NCI-H2171 treated with DMSO at 0.1 percent for 48 hours (cell line): ENCODE results near the gene ART5.
"Not testable (repeated sequence)": the region's sequence is repeated elsewhere in the genome, so short reads cannot be mapped to it uniquely, and the experiment has no call there.

ENCODE experiments used
- DNase-seq: peaks from one replicate; lab custom pipeline; 2025; lab: John Stamatoyannopoulos, UW

The ART5 gene

DNA sequence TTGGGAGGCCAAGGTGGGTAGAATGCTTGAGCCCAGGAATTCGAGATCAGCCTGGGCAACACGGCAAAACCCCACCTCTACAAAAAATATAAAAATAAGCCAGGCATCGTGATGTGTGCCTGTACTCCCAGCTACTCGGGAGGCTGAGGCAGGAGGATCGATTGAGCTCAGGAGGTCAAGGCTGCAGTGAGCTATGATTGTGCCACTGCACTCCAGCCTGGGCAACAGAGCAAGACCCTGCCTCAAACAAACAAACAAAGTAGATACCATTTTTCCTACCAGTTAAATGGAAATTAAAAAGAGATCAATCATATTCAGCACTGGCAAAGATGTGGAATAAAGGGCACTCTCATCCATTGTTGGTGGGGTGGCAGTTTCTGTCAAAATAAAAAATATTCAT lies 15.5 kb upstream of the ART5 start:
- DNase-seq = not testable (repeated sequence)

DNA sequence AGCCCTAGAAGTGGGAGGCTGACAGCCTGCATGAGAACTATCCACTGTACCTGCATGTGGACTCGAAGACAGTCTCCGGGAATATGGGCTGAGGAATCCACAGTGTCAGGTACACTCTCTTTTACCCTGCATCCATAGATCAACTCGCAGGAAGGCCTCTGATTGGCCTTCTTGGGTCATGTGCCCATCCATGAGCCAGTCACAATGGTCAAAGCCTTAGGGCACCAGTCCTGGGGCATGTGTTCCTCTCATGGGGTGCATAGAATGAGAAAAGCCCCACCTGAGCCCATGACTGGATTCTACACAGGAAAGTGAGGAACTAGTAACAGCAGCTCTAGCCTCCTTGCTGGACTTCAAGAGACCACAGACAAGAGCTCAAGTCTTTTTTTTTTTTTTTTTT lies 13.8 kb upstream of the ART5 start:
- DNase-seq = no peak

DNA sequence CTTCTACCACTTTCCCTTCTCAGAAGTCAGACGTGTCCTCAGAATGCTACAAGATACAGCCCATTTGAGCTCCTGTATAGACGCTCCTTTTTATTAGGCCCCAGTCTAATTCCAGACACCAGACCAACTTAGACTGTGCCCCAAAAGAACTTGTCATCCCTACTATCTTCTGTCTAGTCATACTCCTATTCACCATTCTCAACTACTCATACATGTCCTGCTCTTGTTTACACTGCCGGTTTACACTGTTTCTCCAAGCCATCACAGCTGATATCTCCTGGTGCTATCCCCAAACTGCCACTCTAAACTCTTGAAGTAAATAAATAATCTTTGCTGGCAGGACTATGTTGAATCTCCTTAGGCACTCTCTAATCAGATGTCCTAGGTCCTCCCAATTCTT lies 10.7 kb upstream of the ART5 start:
- not testable (repeated sequence) for DNase-seq

- DNase-seq = not testable (repeated sequence)
Measured at GRCh38 chr11:3649374-3649773, 7.6 kb upstream of the ART5 start.

DNA sequence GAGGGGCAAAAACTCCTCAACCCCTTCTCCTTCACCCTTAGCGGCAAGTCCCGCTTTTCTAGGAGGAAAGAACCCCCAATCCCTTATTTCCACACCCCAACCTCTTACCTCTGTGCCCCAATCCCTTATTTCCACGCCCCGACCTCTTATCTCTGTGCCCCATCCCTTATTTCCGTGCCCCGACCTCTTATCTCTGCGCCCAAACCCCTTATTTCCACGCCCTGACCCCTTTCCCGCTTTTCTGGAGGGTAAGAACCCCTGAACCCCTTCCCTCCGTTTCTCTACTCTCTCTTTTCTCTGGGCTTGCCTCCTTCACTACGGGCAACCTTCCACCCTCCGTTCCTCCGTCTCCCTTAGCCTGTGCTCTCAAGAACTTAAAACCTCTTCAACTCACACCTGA lies 7.1 kb upstream of the ART5 start:
- DNase-seq = not testable (repeated sequence)

GRCh38 chr11:3645552-3645951 lies 3.8 kb upstream of the ART5 start:
- DNase-seq = no peak

DNA sequence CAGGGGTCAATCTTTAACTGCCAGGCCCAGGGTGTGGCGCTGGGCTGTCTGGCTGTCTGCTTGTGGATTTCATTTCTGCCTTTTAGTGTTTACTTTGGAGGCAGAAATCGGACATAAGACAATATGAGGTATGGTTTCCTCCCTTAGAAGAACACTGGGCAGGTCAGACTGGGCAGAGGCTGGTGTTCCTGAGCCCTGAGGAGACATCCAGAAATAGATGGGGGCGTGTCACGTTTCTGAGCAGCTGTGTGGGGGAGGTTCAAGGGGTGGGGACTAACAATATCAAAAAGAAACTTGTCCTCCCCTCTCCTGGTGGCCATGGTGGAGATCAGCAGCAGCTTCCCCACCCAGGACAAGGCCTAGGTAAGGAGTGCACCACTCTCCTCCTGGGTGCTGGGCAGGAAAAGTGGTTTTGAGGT lies 3.0 kb upstream of the ART5 start, which contains the start of gene ART1:
Gene ART1, plus strand, starts transcription at position 312 of the 419 bp plus-strand sequence. CDS start 14,086 bp downstream, outside the sequence.
- DNase-seq = no peak

DNA sequence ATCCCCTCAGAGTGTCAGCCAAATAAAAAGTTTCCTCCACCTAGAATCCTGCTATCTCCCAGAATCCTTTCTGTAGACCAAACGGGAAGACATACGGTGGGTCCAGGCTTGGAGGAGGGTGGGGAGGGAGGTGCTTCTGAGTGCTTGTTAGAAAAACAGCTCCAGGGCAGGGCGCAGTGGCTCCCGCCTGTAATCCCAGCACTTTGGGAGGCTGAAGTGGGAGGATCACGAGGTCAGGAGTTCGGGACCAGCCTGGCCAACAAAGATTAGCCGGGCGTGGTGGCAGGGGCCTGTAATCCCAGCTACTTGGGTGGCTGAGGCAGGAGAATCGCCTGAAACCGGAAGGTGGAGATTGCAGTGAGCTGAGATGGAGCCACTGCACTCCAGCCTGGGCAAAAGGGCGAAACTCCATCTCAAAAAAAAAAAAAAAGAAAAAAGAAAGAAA lies 1.3 kb upstream of the ART5 start:
- DNase-seq = not testable (repeated sequence)

DNA sequence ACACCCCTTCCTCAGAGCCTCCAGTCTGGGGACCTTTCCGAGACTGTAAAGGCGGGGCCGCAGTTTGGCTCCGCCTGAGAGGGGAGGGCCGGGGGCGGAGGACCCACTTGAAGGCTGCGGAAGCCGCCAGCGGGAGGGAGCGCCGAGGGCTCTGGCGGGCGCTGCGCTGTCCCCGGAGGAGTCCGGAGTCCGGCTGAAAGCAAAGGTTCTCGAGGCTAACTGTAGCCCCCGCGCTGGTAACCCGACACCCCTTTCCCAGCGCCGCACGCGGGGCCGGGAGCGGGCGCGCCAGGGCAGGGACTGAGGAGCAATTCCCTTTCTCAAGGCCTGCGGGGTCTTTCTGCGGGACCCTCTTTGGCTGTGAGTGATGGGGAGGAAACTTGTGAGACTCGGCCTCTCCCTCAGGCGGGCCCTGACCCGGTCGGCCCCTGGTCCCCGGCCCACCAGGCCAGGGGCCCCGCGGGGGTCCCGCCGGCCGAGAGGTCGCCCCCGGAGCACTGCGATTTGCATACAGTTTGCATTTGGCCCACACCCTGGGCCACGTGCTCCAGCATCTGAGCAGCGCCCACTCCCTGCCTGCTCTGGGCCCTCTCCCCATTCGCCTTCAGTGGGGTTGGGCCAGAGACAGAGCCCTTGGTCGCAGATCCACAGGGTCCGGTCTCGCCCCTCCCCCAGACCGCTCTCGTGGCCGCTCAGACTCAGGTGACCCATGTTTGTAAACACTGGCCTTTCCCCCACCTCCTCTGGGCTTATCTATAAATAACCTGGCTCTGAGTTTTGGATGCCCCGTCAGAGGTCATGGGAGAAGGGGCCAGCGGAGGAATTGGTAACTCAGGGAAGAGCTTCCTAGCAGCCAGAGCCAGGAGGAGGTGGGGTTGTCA lies 519 bp upstream of the ART5 start:
- DNase-seq = peak; percentile 34

GRCh38 chr11:3641191-3641590 lies 601 bp downstream of the ART5 start:
- no peak for DNase-seq

- no peak for DNase-seq
Measured at GRCh38 chr11:3639841-3640240, 2.0 kb downstream of the ART5 start.

DNA sequence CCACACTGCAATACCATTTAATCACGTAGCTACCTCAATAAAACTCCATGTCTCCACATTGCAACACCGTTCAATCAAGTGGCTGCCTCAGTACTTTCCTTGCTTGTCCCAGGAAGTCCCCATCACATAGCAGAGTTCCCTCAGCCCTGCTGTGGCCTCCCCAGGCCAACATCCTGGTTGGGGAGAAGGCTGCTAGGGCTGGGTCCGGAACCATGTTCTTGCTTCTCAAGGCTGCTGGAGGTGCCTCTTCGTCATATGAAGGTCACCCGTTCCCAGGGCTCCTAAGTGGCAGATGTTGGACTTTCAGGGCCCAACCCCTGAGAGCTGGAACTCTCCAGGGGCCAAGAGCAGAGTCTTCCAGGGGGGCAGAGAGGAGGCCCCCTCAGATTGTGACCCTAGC lies 3.3 kb downstream of the ART5 start:
- no peak for DNase-seq

- no peak for DNase-seq
Measured at GRCh38 chr11:3637201-3637600, 4.6 kb downstream of the ART5 start.

- no peak for DNase-seq
Measured at GRCh38 chr11:3635641-3636375, 6.0 kb downstream of the ART5 start.

- DNase-seq = no peak
Measured at GRCh38 chr11:3632070-3632660, 9.6 kb downstream of the ART5 start.

- DNase-seq = no peak
Measured at GRCh38 chr11:3631331-3631730, 10.5 kb downstream of the ART5 start.

DNA sequence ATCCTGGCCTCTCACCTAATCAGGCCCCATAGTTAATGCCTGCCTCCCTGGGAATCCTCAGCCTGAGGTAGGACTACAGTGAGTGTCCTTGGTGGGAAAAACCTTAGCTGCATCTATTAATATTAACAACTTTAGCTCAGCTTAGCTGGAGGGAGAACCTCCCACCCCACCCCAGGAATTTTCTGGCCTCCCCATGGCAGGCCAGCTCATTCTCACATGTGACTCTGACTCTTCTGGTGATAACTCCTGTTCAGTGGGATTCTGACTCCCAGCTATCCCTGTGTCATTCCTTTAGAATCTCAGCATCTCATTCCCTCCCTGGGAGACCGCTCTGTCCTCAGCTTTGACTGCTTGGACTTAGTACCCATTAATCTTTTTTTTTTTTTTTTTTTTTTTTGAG lies 14.5 kb downstream of the ART5 start:
- DNase-seq = no peak

- no peak for DNase-seq
Measured at GRCh38 chr11:3626250-3626960, 15.4 kb downstream of the ART5 start.

- DNase-seq = no peak
Measured at GRCh38 chr11:3623767-3624458, 17.9 kb downstream of the ART5 start.

- no peak for DNase-seq
Measured at GRCh38 chr11:3623121-3623520, 18.7 kb downstream of the ART5 start.

- DNase-seq = no peak
Measured at GRCh38 chr11:3622521-3622920, 19.3 kb downstream of the ART5 start.
